SHP77 (cell line): ENCODE results near the gene PROSER3.

Experiments used
- DNase-seq, 2 experiments: peaks; one replicate each; lab custom pipeline; 2025; lab: John Stamatoyannopoulos, UW

Gene PROSER3

DNA sequence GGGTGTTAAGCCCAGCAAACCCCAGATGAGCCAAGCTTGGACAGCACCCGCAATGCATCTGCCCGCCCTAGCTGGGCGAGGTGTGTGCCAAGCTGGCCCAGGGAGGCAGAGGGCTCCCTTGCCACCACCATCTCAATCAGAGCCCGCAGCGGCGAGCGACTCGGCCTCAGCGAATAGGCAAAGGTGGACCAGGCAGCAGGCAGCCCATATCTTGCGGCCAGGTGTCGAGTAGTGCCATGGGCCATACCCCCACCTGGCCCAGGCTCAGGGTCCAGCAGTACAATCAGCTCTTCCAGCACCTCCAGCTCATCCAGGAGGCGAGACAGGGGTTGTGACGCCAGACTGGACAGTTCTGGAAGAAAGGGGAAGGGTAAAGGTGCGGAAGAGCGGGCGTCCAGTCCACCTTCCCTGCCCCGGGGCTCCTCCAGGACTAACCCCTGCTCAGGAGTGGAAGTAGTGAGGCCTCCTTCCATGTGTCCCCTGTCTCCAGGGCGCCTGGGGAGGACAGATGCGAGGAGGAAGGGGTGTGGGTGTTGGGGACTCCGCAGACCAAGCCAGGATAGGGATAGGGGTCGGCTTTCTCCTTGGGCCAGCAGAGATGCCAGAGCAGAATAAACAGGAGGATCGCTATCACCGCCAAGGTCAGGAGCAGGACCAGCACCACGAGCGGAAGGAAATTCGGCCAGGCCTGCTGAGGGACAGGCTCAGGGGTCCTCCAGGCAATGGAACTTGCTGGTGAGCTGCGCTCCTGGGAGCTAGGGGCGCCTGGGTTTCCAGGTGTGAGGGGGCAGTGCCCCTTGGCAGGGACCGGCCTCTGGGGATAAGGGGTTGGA is 18.5 kb upstream of the PROSER3 start:
- no peak for DNase-seq

GRCh38 chr19:35740108-35740422 is 17.9 kb upstream of the PROSER3 start:
- no peak for DNase-seq

- DNase-seq = peak; percentile 97 to 98
Observed at GRCh38 chr19:35740423-35741202, 17.4 kb upstream of the PROSER3 start.

DNA sequence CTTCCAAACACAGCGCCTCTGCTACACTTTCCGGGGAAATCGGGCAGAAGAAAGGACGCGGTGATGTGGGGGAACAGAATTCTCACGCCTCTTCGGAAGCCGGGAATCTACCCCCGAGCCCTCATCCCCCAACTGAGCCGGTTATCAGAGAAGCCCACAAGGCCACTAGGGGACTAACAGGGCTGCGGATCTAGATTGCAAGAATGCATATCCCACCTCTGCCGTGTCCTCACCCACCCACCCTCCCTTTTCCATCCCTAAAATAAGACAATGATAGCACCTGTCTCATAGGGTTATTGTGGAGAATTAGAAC is 16.8 kb upstream of the PROSER3 start:
- no peak for DNase-seq

GRCh38 chr19:35742121-35742724 is 15.8 kb upstream of the PROSER3 start, which contains the start of gene IGFLR1:
Gene IGFLR1 (minus strand): TSS chr19:35742452. CDS start chr19:35741180, 1,272 bp downstream.
- no peak for DNase-seq

- DNase-seq = no peak
Observed at GRCh38 chr19:35743640-35744429, 14.1 kb upstream of the PROSER3 start.

- peak; percentile 94 to 97 for DNase-seq
Observed at GRCh38 chr19:35744430-35745327, 13.3 kb upstream of the PROSER3 start.

GRCh38 chr19:35745328-35746086 is 12.5 kb upstream of the PROSER3 start, which contains the start of the genes PSENEN and U2AF1L4:
Gene PSENEN (plus strand): TSS chr19:35745651. CDS start chr19:35745931, 280 bp downstream.
Gene U2AF1L4 (minus strand): TSS chr19:35745418. CDS start chr19:35745391, 27 bp downstream.
- DNase-seq = peak; percentile 98 to 99

GRCh38 chr19:35746087-35746462 is 11.9 kb upstream of the PROSER3 start:
- no peak for DNase-seq

DNA sequence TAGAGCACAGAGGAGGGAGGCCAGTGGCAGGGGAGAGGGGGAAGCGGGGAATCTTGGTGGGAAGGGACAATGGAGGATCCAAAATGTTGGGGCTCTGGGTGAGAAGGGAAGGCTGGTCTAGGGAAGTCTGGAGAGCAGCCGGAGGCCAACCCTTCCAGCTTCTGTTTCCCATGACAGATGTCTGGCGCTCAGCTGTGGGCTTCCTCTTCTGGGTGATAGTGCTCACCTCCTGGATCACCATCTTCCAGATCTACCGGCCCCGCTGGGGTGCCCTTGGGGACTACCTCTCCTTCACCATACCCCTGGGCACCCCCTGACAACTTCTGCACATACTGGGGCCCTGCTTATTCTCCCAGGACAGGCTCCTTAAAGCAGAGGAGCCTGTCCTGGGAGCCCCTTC is 11.4 kb upstream of the PROSER3 start:
- DNase-seq = no peak

DNA sequence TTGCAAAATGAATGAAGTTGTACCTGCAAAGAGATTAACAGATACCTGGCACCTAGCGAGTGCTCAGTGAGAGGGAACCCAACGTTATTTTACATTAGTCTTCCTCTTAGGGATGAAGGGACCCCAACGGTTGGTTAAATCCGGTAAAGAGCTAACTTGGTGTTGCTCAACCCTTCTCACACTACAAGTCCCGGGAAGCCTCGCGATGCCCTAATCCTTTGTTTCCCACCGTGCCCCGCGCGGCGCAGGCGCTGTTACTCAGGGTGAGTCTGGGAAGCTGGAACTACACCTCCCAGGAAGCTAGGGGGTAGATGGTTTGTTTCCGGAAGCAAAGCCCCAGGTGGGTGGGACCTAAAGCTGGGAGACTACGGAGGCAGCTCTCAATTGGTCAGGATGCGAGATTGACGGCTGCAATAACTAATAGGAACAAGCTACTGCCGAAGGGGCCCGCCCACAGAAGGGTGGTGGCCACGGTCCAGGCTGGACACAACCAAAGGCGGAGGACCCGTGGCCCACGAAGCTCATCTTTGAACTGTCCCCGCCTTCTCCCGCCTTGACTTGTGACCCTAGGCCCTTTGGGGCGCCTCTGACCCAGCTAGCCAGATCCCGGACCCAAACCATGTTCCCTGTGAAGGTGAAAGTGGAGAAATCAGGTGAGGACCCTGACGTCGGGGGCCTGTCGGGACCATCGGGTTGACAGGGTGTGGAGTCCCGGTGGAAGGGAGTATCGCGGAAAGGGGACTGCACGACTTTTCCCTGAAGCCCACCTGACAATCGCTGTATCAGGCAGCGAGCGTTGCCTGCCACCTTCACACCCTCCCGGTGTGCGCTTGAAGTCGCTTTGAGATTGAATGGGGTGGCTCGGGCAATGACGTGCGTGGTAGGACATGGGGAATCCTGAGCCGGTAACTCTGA is 9.6 kb upstream of the PROSER3 start, which contains the start of gene LIN37:
TSS of gene LIN37 (plus strand) at position 471 of the 915 bp plus-strand sequence. CDS start at position 620, 149 bp downstream.
- peak; percentile 99 for DNase-seq

GRCh38 chr19:35750167-35750566 is 7.8 kb upstream of the PROSER3 start:
- DNase-seq = no peak

DNA sequence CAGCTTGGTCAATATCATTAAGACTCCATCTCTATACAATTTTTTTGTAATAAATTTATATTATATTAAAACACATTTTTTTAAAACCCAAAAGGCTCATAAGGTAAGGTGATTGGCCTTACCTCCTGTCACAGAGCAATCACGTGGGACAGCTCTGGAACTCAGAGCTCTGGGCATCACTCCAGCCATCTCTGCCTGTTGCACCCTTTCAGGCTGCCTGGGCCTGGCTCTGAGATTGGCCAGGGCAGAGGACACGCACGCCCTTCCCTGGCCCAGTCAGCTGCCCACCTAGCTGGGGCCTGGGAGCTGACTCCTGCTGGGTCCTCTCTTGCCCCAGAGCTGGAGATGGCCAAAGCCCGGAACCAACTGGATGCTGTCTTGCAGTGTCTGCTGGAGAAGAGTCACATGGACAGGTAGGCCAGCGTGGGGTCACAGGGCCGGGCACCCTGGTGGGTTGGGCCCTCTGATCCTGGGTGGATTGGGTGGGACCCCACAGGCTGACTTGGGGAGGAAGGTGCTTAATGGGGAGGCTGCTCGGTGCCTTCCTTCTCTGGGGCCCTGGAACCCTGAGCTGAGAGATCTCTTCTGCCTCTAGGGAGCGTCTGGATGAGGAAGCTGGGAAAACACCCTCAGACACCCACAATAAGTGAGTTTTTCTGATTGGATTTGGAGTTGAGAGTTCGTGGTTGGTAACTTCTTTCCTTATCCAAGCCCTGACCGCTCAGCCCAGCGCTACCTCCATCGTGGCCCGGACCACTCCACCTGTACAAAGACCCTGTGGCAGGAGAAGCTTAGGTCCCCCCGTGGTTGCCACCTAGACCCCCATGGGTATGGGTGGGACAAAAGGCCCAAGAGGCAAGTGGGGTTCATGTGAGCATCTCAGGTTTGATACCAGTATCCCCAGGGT is 5.9 kb upstream of the PROSER3 start:
- DNase-seq = no peak

- no peak for DNase-seq
Observed at GRCh38 chr19:35752746-35753350, 5.1 kb upstream of the PROSER3 start.

- no peak for DNase-seq
Observed at GRCh38 chr19:35753634-35754369, 4.2 kb upstream of the PROSER3 start.

GRCh38 chr19:35754370-35755130 is 3.4 kb upstream of the PROSER3 start:
- no peak for DNase-seq
